Measurements from ENCODE around the gene SORT1.
"Not testable (repeated sequence)": the region's sequence is repeated elsewhere in the genome, so short reads cannot be mapped to it uniquely, and the experiment has no call there.

Gene SORT1

DNA sequence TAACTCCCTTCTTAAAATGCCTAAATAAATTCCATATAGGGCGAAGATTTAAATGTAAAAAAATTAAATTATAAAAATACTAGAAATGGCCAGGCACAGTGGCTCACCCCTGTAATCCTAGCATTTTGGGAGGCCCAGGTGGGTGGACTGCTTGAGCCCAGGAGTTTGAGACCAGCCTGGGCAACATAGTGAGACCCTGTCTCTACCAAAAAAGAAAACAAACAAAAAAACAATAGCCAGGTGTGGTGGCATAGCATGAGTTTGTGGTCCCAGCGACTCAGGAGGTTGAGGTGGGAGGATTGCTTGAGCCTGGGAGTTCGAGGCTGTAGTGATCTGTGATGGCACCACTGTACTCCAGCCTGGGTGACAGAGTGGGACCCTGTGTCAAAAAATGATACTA is 17.8 kb downstream of the SORT1 start:
- DNase-seq: no peak

DNA sequence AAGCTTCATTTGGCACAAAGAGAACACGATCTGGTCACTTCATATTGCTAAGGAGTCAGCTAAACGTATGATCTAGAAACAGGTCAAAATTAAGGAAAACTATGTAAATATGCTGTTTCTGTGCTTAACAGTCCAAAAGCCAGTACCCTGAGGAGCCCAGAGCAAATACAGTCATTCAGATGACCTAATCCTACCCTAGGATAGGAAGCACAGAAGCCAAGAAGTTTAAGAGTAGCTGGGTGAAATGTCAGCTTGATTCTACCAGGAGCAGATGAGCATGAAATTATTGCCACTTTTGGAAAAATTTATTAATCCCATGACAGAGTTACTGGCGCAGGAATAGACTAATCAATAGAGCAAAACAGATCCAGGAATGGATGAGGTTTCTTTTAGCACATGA is 18.3 kb downstream of the SORT1 start:
- DNase-seq: peak in 2 of 3 donors; percentile 17 to 39

DNA sequence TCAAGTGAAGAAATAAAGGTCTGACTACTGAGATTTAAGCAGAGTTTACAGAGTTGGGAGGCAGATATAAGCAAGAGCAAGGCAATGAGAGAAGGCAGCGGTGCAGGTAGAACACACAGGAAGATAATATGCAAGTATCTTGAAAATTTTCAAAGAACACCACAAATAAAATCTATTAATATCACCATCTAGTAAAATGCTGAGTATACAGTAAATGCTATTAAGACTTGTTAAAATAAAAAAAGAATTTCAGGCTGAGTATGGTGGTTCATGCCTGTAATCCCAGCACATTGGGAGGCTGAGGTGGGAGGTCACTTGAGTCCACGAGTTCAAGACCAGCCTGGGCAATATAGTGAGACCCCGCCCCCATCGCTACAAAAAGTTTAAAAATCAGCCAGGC is 20.0 kb downstream of the SORT1 start:
- no peak for DNase-seq

DNA sequence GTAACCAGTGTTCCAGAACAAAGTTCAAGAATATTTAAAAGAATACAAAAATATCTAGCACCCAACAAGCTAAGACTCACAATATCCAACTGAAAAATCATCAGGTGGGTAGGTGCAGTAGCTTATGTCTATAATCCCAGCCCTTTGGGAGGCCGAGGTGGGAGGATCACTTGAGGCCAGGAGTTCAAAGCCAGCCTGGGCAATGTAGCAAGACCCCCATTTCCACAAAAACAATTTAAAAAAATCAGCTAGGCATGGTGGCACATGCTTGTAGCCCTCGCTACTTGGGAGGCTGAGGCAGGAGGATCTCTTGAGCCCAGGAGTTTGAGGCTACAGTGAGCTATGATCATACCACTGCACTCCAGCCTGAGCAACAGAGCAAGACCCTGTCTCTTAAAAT is 24.0 kb downstream of the SORT1 start:
- not testable (repeated sequence) for DNase-seq

DNA sequence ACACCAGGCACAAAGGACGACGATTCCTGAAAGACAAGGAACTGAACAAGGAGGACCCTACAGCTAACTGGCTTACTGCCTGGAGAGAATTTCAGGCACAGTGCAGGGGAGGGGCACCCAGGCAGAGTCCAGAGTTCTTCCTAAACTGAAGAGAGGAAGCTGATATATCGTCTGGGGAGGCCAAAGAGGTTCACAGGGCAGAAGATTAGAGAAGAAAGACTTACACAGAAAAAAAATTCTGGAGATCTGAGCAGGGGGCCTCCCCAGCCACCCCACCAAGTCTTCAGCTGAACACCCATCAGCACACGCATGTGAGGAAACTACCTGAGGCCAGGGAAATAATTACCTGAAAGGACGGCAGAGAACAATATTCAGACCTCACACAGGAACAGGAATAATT is 24.6 kb downstream of the SORT1 start:
- no peak for DNase-seq

DNA sequence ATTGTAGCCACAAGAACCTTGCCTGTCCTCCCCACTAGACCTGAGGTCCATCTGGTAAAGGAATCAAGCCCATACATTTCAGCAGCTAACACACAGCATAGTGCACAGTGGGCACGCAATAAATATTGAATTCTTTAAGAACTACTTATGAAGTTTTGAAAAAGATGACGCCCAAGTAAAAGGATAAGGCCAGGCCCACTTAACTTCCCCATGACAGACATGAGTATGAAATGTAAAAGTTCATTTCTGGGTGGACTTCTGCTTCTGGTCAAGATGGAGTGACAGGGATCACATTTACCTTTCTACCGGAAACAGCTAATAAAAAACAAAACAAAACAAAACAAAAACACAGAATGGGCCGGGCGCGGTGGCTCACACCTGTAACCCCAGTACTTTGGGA is 25.4 kb downstream of the SORT1 start:
- peak in 2 of 3 donors; percentile 53 to 64 for DNase-seq

DNA sequence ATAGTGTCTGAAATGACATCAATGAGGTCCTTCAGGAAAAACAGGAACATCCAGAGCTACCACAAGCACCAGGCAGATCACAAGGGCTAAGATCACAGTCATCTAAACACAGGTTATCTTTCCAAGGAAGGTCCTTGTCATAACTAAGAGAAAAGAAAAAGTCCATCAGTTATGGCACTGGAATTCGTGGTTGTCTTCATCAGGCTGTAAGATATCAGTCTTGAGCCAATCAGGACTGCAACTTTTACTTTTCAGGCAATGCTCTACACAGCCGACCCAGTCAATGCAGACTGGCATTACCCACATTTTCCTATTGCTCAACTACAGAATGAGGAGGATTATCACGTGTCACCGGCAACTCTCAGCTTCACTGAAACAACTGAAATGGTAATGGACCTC is 26.4 kb downstream of the SORT1 start:
- peak; percentile 76 to 91 (median 82) for DNase-seq

DNA sequence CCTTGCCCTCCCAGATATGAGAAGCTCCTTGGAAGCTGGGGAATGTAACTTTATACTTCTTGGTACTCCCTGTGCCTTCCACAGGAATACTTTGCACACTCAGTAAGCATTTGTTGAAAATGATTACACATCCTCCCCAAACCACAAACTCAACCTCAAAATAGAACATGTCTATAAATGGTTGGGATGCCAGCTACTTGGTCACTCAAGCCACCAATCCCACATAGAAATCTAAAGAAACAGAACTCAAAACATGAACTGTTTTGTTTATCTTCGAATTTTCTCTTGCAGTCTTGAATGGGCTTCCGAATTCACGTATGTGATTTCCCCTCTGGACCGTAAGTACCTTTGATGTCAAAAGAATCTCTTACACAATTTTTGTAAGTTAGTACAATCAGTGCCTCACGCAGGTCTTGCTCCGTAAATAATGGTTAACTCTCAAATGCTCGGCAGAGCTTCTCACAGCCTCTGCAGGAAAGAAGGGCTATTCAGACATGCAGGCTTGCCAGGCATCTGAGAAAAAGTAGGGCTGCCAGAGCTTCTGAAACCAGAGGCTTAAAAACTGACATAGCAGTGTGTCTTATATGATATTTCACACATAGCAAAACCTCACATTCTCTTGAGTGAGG is 26.9 kb downstream of the SORT1 start:
- peak in 2 of 3 donors; percentile 55 for DNase-seq

DNA sequence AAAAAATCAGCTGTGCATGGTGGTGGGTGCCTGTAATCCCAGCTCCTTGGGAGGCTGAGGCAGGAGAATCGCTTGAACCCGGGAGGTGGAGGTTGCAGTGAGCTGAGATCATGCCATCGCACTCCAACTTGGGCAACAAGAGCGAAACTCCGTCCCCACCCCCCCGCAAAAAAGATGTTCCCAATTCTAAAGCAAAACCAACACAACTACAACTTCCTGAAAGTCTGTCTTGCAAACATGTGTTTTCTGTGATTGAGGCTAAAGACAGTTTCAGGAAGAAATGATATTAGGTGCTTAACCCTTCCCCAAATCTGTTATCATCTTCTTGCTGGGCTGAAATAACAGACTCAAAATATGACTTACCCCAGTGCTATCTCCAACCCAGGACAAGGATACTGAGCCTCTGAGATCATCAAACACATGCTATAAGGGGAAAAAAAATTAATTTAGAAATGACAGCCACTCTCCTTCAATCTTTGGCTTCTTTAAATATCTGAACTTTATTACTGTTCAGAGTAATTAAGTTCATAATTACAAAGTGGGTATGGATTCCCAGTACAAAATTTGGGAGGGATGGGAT is 28.5 kb downstream of the SORT1 start:
- DNase-seq: peak; percentile 69 to 77 (median 76)

DNA sequence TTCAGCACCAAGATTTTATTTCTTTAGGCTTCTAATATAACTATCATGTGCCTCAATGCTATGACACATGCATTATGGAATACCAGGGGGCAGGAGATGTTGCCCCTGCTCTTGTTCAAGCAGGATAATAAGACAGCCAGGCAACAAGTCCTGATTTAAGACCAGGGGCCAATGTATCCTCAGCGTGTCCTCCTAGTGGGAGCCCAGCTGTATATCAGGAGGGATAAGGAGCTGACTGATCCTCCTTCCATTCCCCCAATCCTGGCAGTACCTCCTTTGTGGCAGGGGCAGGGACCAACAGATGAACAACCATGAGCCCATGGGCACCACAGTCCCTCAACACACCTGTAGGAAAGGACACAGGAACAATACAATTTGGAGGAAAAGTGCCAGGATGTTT is 29.3 kb downstream of the SORT1 start:
- DNase-seq: no peak

DNA sequence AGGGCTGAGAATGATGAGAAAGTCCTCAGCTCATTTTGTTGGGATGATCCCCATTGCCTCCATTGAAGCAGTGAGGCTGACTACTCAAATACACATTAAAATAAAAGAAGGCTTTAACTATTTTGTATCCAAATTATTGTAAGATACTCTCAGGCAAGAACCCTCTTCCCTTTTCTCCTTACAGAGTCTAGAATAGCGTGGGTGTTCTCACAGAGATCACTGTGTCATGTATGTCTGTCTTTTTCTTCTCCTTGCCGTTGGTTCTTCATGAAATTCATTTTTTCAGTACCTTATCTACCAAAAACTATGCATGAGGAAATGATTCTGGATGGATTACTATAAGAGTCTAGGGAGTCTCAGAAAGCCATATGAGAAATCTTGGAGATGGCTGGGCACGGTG is 30.1 kb downstream of the SORT1 start:
- DNase-seq: no peak

DNA sequence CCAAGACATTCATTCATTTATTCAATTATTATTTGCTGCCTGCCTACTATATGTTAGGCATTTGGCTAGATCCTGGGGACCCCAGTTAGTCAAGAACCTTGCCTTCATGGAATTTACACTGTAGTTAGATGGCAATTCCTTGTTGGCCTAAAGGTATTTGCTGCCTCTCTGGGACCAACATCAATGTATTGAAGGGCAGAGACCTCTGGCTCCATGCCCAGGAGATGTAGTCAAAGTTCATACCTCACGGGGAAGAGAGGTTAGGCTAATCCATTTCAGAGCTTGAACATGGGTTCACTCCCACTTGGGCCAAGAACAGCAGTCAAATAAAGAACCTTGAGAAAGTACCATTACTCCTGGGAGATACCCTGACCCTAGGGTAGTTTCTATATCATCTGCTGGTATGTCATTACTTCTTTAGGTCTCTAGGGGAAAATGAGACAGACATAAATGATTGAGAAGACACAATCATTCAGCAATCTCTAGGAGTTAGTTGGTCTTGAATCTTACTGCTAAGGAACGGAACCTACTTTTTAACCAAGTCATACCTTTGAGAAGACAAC is 32.0 kb downstream of the SORT1 start:
- DNase-seq: no peak

DNA sequence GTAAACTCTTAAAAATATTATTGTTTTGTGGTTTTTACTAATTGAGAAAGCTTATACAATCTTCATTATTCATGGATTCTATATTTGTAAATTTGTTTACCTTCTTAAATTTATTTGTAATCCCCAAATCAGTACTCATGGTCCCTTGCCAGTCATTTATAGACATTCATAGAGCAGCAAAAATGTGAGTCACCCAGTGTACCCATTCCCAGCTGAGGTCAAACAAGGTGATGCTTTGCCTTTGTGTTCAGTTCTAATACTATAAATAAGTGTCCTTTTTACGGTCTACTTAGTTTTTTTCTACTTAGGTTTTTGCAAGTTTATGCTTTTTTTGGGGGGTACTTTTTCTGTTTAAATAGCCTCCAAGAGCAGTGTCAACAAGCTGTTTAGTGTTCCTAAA is 36.1 kb downstream of the SORT1 start:
- DNase-seq: peak in 1 of 3 donors; percentile 26

DNA sequence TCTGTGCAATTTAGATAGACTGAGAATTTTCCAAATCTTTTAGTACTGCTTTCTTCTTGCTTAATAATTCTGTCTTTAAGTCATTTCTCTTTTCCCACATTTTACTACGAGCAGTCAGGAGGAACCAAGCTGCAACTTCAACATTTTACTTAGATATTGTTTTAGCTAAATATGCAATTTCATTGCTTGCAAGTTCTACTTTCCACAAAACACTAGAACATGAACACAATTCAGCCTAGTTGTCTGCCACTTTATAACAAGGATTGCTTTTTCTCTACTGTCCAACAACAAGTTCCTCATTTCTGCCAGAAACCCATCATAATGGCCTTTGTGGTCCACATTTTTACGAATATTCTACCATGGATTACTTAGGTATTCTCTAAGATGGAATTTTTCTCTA is 36.6 kb downstream of the SORT1 start:
- DNase-seq: peak in 1 of 3 donors; percentile 34

DNA sequence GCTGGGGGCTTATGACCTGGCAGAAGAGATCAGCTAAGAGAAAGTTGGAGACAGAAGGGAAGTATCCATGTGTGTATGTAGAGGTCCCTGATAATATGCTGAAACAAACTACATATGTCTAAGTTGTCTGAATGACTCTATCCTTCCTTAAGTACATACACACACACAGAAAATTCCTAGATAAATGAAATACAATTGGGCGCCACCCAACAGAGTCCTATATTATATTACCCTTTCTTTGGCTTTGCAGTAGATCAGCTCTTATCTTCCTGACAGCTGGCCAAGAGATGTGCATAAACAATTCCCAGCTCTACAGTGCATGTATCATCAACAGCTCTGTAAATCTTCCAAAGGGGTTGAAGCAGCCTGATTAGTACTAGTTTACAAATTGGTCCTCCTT is 40.1 kb downstream of the SORT1 start:
- no peak for DNase-seq

DNA sequence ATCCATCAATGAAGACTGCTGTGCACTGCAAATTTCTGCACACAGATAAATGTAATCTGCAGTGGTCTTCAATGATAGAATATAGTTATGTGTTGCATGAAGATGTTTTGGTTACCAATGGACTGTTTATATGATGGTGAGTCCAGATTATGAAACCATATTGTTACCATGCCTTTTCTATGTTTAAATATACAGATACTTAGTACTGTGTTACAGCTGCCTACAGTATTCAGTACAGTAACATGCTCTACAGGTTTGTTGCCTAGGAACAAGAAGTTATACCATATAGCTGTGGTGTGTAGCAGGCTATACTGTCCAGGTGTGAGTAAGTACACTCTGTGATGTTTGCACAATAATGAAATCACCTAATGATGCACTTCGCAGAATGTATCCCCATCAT is 40.8 kb downstream of the SORT1 start:
- DNase-seq: no peak

DNA sequence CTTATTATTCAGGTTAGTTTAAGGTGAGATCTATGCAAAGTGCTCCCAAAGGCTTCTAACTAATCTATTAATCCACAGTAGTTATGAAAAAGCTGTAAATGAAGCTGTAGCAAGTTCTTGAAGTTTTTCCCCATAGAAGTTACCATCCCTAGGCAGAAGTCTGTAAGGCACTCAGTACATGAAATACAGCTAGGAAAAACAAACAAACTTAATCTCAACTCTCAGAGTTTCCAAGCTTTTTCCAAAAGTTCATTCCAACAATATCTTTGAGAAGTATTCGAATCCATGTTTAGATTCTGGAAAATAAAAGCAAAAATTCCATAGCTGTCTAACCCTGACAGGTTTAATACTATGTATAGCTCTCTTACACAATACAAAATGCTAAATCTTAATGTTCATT is 41.2 kb downstream of the SORT1 start:
- no peak for DNase-seq

DNA sequence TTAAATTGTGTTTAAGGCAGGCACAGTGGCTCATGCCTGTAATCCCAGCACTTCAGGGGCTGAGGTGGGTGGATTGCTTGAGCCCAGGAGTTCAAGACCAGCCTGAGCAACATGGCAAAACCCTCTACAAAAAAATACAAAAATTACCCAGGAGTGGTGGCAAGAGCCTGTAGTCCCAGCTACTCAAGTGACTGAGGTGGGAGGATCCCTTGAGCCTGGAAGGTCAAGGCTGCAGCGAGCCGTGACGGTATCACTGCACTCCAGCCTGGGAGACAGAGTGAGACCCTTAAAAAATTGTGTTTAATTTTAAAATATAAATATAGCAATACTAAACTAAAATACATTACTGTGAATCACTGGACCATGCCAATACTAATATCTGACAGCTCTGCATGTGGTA is 42.8 kb downstream of the SORT1 start:
- no peak for DNase-seq

DNA sequence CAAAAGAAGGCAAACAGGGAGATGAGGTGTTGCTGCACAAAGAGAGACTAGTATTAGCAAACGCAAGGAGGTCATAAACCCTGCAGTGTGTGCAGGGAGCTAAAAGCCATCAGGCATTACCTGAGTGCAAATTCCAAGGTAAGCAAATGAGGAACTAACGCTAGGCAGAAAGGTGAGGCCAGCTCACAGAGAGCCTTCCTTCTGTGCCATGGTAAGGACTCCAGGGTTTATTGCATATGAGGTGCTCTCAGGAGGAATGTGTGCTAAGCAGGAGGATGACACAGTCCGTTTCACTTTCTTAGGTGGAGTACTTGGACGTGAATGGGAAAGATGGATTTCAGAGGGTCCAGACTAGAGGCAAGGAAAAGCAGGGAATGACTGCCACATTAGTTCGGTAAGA is 46.3 kb downstream of the SORT1 start:
- DNase-seq: no peak

DNA sequence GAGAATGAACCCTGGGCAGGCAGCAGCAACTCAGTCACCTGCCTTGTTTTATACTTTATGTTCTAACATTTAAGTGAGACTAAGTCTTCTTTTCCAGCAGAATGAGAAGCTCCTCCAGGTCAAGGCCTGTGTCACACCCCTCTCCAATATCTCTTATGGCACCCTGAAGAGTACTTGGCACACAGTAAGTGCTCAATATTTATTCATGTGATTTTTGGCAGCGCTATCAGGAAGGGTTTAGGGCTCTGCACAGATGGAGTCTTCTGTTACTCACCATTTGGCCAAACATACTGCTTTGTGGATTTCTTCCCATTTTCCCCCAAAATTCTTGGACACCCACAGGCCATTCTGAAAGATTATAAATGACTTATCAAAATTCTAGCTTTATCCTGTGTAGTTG is 47.1 kb downstream of the SORT1 start:
- no peak for DNase-seq

DNA sequence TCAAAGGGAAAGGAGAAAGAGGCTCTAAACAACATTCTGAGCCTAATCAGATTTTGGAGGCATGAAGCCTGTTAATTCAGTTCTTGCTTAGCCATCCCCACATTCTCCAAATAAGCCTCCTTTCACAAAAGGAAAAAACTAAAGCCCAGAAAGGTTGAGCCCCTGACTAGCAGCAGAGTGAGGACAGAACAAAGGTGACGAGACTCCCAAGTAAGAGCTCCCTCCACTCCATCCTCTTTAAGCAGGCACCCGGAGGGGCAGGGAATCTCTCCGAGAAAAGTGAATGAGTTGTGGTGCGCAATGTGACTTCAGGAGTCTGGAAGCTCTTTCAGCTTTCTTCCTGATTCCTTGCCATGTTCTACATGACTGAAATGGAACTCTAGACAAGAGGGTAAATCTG is 47.5 kb downstream of the SORT1 start:
- no peak for DNase-seq

DNA sequence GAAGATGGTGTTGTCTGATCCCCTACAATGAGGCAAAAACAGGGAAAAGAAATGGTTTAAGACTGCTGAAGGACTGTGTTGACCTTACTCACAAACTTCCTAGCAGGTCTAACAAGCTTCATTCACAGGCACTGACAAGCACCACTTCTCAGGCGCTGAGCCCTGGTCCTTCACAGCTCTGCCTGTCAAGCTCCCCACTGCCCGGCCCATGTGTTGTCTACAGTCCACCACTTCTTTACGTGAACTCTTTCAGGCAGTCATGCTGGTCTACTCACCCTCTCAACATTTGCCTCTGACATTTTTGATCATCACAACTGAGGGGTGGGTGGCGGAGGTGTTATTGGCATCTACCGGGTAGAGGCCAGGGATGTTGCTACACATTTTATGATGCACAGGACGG is 50.2 kb downstream of the SORT1 start:
- no peak for DNase-seq

DNA sequence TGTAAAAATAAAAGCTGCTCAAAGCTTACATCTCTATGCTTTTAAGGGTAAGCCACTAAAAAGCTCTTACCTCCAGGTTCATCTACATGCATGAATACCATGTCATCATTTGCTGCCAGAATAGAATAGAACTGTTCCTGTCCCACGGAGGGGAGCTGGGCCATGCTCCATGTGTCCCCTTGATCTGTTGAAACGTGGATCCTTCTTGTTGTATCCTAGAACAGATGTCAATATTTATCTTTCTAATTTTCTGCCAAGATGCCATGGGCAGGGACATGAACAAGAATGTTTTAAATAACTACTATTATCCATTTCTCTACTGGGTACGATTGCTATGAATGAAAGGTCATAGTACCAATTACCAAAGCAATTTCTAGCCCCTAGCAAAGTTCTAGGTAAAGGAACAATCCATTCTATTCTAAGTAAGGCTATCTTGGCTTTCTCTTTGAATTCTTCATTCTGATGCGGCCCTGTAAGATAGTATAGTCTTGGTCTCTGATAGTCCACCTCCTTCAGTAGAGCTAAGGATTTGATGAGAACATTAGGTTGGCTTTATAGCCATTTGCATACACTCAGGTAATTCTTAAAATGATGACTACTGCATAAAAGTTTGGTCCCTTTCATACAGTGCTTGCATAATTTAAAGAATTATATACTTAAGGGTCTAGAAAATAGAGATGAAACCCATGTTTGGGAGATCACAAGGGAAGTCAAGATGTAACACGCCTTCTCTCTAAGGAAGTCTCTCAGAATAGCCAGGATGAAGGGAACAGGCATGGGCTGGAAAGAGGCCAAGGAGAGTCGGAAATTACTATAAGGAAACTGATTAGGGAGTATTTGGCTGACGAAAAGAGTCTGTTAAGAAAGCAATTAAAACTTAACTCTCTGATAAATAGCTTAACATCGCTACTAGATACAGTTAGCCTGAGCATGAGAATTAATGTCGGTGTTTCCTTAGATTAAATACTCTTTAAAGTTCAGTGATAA is 55.5 kb downstream of the SORT1 start:
- no peak for DNase-seq

DNA sequence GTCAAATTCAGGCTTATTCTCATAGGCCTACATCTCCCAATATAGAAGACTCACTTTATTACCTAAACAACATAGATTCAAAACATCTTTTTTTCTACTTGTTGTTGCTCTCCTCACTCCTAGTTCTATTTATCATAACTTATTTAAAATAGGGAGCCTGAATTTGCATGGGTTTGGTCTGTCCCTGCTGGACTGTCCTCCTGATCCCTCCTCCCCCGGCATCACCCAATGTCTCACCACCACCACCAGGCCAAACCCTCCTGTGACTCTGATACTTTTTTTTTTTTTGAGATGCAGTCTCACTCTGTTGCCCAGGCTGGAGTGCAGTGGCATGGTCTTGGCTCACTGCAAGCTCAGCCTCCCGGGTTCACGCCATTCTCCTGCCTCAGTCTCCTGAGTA is 59.1 kb downstream of the SORT1 start:
- DNase-seq: no peak

Measured in suppressor macrophage treated with lipopolysaccharide for 1 hour (primary cell).